HL-60/S4 treated with phorbol 12-myristate 13-acetate at 8.2 ng/mL for 4 days and 3 days (cell line): ENCODE results near the gene CHCHD3.
"Not testable (repeated sequence)": the region's sequence is repeated elsewhere in the genome, so short reads cannot be mapped to it uniquely, and the experiment has no call there.

Experiments used
- in situ Hi-C: fragments of 300-500 bp; cut with MboI; formaldehyde crosslinking; loops from 2 replicates; pipeline ENCODE4 v1.15.0; 2022; ENCODE audit warnings: low sequenced_read_pairs

Gene CHCHD3

GRCh38 chr7:132910657-132911056, 171.2 kb downstream of the CHCHD3 start:
- in situ Hi-C loops: no loop called here

DNA sequence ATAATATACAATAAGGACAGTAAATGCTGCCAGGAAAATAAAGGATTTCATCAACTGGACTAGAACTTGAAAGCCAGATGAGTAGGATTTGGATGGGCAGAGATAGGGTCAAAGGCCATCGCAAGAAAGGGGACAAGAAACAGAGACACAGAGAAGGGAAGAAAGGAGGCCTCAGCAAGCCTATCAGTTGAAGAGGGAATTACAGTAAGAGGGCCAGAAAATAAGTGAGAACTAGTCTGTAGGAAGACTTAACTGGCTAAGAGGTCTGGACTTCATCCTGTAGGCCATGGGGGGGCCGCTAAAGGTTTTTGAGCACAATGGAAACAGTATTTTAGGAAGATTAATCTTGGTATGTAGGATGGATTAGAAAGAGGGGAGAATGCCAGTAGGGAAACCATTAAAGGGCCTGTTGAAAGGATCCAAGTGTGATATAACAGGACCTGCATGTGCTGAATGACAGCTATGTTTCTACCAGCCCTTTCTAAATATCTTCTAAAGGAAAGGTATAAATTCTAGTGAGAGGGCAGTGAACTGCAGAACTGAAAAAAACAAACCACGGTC, 174.4 kb downstream of the CHCHD3 start:
- in situ Hi-C loops: no loop called here

- in situ Hi-C loops: no loop called here
Measured at GRCh38 chr7:132906193-132906835, 175.6 kb downstream of the CHCHD3 start.

DNA sequence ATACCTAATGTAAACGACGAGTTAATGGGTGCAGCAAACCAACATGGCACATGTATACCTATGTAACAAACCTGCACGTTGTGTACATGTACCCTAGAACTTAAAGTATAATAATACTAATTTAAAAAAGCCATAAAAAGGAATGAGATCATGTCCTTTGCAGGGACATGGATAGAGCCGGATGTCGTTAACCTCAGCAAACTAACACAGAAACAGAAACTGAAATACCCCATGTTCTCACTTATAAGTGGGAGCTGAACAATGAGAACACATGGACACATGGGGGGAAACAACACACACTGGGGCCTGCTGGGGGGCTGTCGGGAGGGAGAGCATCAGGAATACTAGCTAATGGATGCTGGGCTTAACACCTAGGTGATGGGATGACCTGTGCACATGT, 176.8 kb downstream of the CHCHD3 start:
- in situ Hi-C loops: not testable (repeated sequence)

GRCh38 chr7:132904209-132904608, 177.7 kb downstream of the CHCHD3 start:
- in situ Hi-C loops: no loop called here

- in situ Hi-C loops: not testable (repeated sequence)
Measured at GRCh38 chr7:132902294-132902693, 179.6 kb downstream of the CHCHD3 start.

DNA sequence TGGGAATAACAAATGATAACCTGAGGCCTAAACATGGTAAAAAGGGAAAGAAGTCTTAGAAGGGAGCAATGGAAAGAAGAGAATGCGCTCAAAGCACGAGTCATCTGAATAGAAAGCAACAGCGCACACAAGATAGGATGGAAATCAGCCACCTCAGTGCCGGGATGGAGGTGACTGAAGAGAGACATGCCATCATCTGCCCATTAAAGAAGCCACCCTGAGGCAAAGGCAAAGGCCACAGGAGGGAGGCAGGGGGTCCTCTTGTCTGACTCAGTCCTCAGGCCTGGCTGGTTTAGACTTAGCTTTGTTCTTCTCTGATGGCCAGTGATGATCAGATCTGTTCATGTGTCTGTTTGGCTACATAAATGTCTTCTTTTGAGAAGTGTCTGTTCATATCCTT, 180.6 kb downstream of the CHCHD3 start:
- in situ Hi-C loops: no loop called here

DNA sequence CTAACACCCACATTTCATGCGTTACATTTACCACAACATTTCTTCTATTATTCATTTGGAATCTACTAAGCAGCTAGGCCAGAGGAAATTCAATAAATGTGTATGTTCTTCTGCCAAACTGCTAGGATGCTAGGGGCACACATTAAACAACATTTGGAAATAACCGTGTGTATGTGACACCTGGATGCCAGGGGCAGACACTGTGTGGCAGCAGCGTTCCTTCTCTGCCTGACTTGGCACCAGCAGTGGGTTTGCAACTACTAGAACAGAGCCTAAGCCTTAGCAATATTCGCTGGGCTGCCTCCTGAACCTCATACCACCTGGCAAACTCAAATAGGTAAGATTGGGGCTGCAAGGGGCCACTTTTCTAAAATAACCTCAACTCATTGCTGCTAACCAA, 182.1 kb downstream of the CHCHD3 start:
- in situ Hi-C loops: no loop called here

DNA sequence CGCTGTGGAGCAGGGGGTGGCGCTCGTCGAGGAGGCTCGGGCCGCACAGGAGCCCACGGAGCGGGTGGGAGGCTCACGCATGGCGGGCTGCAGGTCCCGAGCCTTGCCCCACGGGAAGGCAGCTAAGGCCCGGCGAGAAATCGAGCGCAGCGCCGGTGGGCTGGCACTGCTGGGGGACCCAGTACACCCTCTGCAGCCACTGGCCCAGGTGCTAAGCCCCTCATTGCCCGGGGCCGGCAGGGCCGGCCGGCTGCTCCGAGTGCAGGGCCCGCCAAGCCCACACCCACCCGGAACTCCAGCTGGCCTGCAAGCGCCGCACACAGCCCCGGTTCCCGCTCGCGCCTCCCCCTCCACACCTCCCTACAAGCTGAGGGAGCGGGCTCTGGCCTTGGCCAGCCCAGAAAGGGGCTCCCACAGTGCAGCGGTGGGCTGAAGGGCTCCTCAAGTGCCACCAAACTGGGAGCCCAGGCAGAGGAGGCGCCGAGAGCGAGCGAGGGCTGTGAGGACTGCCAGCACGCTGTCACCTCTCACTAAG, 183.2 kb downstream of the CHCHD3 start:
- in situ Hi-C loops: not testable (repeated sequence)

GRCh38 chr7:132897093-132897687, 184.7 kb downstream of the CHCHD3 start:
- in situ Hi-C loops: no loop called here

GRCh38 chr7:132895231-132895630, 186.7 kb downstream of the CHCHD3 start:
- in situ Hi-C loops: no loop called here

DNA sequence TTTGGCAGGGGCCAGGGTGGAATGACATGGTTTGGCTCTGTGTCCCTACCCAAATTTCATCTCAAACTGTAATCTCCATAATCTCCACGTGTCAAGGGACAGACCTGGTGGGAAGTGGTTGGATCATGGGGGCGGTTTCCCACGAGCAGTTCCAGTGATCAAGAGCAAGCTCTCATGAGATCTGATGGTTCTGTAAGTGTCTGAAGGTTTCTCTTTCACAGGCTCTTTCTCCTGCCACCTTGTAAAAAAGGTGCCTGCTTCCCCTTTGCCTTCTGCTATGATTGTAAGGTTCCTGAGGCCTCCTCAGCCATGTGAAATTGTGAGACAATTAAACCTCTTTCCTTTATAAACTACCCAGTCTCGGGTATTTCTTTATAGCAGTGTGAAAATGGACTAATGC, 188.3 kb downstream of the CHCHD3 start:
- in situ Hi-C loops: no loop called here

DNA sequence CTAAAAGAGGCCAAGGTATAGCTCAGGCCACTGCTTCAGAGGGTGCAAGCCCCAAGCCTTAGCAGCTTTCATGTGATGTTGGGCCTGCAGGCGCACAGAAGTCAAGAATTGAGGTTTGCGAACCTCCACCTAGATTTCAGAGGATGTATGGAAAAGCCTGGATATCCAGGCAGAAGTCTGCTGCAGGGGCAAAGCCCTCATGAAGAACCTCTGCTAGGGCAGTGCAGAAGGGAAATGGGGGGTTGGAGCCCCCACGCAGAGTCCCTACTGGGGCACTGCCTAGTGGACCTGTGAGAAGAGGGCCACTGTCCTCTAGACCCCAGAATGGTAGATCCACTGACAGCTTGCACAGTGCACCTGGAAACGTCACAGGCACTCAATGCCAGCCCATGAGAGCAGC, 189.1 kb downstream of the CHCHD3 start:
- in situ Hi-C loops: not testable (repeated sequence)

GRCh38 chr7:132891554-132891953, 190.3 kb downstream of the CHCHD3 start:
- in situ Hi-C loops: no loop called here

- in situ Hi-C loops: no loop called here
Measured at GRCh38 chr7:132882714-132883428, 199.0 kb downstream of the CHCHD3 start.

DNA sequence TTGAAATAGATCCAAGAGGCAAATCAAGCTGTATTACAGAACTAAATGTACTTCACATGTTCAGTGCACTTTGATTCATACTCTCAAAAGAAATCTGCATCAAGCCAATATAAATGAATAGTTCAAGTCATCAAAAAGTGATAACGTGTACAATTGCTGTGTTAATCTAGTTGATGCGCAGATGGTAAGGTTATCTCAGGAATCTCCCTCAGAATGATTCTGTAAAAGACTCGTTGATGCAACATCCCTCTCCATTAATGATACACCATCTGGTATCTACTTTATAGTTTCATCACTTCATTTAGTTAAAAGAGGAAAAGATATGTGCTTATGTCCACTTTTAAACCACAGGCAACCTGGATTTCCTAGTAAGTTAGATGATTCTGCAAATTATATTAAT, 200.6 kb downstream of the CHCHD3 start:
- in situ Hi-C loops: no loop called here

DNA sequence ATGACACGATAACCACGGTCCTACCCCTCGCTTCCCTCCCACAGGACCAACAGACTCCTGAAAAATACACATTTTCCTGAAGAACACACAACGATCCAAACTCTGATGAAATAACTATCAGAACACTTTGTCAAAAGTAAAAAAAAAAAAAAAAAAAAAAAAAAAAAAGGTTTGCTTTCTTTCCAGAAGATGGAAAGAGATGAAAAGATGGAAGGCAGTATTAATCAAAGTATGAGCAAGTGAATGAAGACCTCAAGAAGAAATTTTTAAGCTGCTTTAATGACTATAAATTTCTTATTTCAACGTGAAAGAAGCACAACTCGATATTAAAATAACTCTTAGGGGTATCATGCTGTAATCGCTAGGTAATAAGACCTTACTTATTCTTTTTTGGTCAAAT, 202.3 kb downstream of the CHCHD3 start:
- in situ Hi-C loops: no loop called here

DNA sequence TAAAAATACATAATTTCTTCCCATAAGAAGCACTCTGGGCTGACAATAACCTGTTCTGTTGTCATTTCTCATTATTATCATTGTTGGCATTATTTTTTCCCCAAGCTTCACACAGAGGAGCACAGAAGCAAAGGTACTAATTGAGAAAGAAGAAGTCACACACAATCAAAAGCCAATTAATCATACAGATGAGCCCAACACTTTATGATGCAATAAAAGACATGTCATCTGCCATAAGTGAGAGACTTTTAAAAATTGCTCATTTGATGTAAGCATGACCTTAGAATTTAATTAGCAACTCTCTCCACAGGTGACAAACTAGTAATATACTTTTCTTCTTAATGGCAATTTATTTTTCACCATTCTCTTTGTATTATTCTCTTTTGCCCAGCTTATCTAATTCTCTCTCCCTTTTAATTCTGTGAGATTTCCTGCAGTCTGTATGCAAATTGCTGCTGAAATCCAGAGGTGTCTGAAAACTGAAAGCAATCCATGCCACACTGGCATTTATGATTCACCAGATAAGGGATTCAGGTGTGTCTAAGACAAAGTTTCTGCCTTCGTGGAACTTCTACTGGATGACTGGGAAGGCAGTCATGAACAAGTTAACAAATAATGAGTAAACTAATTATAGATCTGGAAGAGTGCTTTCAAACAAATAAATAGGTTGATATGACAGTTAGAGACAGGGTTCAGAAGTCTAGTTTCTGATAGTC, 203.5 kb downstream of the CHCHD3 start:
- in situ Hi-C loops: no loop called here

GRCh38 chr7:132877573-132877972, 204.3 kb downstream of the CHCHD3 start:
- in situ Hi-C loops: no loop called here

- in situ Hi-C loops: no loop called here
Measured at GRCh38 chr7:132876576-132876975, 205.3 kb downstream of the CHCHD3 start.

DNA sequence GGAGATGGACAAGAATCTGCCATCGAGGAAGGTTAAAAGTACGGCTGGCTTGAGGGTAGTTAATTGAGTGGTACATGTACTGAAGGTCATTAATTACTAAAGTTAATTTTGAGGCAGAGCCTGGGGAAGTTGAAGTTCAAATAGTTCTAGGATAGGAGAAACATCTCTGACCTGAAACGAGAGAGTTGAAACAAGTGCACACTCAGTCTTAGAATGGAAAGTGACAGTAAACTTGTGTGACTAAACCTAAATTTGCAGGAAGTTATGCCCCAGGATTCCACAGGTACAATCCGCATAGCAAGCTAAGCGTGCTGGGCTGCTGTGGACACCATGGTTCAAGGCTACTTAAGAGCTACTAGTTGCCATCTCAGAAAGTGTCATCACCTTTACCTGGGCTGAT, 209.9 kb downstream of the CHCHD3 start:
- in situ Hi-C loops: no loop called here
